GM19043 (cell line): ENCODE data around the gene CCDC197.

Source experiments
- ATAC-seq: cut with Tn5 transposase; IDR thresholded peaks from one replicate; pipeline ENCODE4 v1.9.1; 2021; ENCODE audit warnings: low read depth; ENCODE audit not compliant: unreplicated experiment

Gene CCDC197

DNA sequence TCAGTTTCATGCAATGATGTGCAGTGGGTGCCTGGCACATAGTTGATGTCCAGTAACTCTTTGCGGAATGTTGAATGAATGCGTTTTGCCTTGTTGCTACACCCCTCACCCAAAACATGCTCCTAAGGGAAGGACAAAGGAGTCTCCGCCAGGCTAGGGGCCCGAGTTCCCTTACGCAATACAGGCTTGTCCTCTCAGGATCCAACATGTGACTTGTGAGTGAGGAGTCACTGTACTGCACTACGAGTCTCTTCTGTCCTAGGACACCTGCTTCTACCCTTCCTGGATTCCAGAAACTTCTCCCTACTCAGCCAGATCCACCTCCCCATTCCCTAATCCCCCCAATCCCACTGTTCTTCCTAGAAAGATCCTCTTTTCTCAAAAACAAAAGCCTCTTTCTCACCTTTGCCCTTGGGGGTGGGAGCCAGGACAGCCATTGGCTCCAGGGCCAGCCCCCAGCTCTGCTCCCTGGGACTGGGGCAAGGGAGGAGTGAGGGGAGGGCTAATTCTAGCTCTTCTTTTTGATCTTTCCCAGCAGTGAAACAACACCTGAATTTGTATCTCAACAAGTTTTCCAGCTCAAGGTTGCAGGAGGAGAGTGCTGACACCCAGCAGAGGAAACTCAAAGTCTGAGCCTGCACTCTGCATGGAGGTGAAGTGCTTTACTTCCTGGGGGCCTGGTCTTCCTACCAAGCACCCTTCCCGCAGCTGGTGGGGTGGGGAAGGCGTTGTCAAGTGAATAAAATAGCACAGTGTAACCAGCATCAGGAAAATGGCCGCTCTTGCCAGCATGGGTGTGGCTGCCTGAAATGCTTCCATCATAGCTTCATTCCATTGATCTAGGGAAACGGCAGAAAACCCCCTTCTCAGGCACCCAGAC is 25.7 kb downstream of the CCDC197 start:
- no peak for ATAC-seq

DNA sequence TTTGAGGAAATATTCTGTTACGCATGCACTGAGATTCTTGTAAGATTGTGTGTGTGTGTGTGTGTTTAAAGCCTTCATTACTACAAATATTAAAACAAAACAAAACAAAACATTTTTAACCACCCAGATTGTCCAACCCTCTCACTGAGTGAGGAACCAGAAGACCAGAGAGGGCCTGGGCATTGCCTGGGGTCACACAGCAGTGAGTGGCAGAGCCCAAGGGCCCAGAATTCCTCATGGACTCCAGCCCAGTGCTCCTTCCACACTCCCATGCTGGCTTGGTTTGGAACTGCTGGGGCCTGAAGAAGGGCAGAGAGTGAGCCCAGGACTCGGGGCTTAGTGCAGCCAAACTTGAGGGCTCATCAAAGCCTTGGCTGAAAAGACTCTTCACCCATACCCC is 27.4 kb downstream of the CCDC197 start:
- ATAC-seq: no peak

DNA sequence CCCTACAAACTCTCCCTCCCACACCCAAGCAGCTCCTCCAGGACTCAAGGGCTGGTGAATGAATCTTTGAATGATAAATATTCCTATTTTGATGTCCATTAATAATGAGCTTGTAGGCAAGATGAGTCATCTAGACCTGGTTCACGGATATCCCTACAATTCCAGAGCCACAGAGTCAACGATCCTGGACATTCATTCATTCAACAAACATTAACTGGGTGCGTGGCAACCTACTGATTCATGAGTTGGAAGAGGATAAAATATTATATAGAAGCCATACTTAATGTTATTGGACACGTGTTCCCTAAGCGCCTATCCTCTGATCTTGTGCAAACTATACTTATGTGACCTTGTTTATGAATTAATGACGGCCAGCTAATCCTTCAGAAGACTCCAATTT is 28.6 kb downstream of the CCDC197 start:
- ATAC-seq: no peak

DNA sequence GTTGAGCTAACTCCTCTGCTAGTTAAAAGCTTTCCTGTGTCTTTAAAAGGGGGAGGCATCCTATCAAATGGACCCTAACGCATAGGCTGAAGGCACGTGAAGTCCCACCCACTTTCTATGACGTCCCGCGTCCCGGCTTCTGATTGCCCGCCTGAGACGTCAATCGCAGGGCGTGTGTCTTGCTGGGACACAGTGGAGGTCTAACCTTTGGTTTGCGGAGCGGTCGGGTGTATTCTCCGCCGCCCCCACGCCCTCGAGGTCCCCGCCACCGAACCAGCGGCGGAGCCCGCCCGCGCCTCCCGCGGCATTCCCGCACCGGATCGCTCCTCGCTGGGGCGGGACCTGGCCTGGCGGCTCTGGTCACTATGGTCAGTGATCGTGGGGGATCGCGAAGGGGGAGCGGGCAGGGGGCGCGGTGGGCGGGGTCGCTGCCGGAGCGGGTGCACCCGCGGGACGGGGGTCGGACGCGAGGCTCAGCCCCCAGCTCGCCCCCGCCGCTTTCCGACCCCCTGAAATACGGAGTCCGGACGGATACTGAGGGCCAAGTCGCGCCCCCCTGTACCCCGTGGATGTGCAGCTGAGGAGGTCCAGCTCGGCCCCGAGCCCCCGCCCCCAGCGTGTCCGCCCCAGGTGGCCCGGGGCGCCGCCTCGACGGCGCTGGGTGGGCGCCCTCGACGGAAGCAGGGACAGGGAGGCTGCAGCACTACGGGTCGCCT is 29.2 kb downstream of the CCDC197 start, which contains the start of gene OTUB2:
Gene OTUB2, plus strand, starts transcription at position 168 of the 716 bp plus-strand sequence. Its CDS starts 198 bp downstream, at position 366.
- peak; percentile 100 for ATAC-seq

DNA sequence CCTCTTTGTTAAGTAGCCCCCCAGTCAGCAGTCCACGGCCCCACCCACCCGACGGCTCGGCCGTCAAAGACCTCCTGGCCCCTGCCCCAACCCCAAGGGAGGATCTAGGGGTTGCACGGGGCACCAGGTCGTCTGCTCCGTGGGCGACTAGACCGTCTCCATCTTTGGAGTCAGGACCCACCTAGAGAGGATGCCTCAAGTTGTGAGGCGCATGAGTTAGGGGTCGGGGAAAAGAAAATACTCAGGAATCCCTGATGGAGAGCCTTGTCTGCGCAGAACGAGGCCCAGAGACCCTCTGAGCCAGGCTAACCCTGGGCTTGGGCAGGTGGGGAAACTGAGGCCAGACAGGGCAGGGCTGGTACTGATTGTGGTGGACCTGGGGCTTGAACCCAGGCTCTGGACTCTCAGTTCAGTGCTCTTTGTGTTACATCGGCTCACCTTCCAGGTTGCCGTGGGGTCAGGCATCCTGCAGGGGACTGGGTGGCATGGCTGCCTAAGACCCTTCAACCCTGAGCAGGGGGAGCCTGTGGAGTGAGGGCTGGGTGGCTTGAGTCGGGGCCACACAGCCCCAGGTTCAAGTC is 29.9 kb downstream of the CCDC197 start:
- ATAC-seq: no peak

DNA sequence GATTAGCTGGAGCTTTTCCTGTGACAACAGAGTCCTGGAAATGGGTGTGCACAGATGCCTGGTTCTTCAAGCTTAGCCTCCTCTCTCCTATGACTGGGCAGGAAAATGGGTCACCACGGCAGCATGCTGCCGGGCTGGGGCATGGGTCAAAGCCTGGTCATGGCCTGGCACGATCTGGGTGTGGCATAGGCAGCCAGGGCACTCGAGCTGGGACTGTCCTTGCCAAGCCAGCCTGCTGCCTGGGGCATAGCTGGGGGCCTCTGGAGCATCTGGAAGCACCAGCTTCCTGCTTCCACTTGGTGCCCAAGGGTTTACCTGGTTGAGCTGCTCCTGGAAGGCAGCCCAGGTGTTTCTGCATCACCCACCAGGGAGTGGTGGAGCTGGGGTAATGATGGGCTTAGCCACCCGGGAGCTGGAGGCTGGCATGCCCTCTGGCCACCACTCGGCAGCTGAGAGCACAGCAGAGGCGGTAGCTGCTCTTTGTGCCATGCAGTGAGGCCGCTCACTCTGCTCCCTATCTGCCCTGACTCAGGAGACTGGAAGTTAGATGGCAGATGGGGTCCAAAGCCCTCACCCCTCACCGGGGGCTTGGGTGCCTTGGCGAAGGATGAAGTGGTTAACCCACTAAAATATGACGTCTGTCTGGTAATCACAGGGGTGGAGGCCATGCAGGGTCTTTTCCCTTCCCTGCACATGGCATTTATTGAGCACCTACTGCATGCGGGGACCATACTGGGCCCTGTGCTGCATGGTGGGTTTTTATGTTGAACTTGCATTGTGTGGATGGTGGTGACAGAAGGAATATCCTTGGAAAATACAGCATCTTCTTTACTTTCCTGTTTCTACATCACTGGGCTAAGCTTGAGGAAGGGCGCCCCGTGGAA is 30.7 kb downstream of the CCDC197 start:
- ATAC-seq: no peak

DNA sequence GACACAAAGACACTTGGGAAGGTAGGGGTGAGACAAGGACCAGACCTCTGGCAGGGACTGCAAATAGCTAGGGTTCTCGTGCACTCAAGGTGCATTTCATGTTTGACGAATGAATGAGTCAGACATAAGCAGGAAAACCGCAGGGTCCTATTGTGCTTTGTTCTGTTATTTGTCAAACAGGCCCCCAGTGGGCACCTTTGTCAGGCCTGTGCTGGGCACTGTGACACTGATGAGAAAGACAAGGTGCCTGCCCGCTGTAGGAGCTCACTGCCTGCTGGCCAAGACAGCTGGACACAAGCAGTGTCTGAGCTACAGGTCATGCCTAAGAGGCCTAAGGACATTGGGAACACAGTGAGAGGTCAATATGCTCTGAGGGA is 31.3 kb downstream of the CCDC197 start:
- ATAC-seq: no peak

DNA sequence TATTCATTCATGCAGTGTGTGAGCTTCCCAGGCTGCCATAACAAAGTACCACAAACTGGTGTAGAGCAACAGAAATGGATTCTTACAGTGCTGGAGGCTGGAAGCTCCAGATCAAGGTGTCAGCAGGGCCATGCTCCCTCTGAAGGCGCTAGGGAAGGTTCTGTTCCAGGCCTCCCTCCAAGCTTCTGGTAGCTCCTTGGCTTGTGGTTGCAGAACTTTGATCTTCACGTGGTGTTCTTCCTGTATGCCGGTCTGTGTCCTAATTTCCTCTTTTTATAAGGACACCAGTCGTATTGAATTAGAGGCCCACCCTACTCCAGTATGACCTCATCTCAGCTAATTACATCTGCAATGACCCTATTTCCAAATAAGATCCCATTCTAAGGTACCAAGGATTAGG is 32.2 kb downstream of the CCDC197 start:
- ATAC-seq: no peak

DNA sequence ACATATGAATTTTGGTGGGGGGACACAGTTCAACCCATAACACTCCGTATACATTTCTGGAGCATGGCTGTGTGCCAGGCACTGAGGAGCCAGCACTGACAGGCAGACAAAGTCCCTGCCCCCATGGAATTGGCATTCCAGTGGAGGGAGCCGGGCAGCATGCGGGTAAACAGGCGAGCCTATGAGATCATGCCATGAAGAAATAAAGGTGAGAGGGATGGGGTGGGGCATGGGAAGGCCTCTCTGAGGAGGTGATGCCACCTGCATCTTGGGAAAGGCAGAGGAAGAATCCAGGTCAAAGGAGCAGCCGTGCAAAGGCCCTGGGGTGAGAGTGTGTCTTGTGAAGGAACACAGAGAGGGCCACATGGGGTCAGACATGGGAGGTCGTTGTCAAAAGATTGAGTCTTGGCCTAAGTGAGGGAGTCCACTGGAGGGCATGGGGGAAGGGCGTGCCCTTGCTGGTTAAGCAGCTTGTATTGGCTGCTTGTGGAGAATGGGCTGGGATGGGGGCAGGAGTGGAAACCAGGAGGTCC is 32.6 kb downstream of the CCDC197 start:
- no peak for ATAC-seq

DNA sequence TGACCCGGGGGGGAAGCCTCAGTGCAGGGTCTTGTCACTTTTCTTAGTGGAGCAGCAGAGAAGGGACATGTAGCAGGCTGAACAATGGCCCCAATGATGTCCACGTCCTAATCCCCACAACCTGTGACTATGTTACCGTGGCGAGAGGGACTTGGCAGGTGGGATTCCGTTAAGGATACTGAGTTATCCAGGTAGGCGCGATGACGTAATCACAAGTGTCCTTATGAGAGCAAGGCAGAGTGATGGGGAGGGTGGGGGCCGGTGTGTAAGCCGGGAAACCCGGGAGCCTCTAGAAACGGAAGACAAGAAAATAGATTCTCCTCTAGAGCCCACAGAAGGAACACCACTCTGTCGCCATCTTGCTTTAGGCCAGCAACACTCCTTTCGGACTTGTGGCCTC is 33.5 kb downstream of the CCDC197 start:
- no peak for ATAC-seq

DNA sequence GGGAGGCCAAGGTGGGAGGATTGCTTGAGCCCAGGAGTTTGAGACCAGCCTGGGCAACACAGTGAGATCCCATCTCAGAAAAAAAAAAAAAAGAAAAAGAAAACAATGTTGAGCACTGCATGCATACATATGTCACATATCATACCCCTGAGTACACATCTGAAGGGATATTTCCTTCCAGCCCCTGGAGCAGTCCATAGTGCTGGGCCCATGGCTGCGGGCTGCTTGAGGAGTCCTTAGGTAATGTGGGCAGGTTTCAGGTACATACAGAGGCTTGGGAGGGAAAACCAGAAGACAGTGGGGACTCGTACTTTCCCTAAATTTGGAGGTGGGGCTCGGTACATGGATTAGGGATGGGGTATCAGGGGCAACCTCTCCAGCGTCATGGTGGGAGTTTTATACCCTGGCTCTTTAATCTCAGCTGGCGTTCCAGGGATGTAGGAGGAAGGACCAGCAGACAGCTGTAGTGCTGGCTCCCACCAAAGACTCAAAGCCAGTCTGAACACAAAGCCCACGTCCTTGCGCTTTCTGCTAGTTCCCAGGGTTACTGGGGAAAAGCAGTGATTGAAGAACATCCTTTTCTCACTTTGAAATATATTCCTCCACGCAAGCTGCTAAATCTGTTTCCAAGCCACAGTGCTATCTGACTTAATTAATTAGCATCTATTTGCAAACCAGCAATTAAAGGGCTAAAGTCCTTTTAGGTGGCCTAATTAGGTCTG is 34.2 kb downstream of the CCDC197 start:
- no peak for ATAC-seq

DNA sequence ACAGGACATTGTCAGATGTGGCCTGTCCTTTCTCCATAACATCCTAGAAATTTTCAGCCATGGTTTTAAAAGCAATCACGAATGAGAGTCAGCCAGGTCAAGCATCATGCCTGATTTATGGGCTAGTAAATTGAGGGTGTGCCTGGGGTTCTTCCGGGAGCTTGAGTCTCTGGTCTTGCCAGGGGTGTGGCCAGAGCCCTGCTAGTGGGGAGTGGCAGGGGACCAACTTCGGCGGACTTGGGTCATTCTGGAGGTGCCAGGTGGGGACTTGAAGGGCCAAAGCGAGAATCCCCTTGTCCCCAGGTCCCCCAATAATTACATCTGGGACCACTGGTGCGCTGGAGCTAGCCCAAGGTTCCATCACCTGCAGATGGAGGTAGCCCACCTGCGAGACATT is 34.8 kb downstream of the CCDC197 start:
- no peak for ATAC-seq

DNA sequence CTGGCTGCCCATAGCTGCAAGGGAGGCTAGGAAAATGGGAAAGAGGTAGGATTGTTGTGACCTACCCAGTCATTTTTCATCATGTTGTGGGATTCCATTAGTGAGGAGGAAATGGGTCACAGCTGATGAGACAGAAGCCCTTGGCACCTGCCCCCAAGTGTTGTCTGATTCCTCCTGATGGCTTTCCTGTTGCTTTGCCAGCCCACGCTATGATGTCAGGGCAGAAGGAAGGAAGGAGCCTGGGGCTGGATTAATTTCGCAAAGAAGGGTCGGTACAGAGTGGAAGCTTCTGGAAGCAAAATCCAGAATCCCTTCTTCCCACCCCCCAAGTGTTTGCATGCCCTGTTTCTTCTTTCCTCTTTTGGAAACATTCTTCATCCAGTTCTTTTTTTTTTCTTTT is 37.8 kb downstream of the CCDC197 start:
- ATAC-seq: no peak

DNA sequence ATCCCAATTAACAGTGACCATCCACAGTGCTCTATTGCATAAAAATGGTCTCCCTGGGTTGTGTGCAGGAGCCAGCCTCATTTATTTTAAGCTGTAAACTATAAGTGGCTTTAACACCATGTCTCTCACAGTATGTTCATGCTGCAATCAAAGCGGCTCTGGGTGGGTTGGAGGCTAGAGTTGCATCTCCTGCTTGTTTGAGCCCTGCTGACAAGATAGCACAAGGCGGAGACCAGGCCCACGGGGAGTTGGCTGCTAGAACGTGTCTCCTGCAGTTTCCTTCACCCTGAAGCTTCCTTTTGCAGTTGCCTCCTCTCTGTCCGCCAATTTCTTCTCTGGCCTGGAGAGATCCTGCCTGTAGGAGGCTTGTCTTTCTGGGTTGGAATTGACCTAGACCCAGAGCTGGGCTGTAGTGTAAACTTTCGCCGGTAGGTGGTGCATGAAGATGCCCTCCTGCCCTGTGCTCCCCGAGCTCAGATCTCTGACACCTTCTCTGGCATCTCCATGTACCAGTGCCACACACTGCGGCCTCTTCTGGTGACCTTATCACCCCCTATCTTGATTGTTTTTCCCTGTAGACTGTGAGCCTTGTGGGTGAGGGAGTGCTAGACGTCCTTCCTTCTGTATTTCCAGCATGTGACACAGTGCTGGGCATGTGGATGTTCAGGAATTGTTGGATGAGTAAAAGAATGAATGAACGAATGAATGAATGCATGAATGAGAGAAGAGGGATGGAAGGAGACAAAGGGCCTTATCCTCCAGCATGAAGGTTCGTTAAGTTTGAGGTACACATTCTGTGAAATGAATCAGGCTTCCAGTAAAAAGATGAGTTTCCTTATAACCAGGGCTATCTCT is 39.4 kb downstream of the CCDC197 start:
- ATAC-seq: peak; percentile 83

DNA sequence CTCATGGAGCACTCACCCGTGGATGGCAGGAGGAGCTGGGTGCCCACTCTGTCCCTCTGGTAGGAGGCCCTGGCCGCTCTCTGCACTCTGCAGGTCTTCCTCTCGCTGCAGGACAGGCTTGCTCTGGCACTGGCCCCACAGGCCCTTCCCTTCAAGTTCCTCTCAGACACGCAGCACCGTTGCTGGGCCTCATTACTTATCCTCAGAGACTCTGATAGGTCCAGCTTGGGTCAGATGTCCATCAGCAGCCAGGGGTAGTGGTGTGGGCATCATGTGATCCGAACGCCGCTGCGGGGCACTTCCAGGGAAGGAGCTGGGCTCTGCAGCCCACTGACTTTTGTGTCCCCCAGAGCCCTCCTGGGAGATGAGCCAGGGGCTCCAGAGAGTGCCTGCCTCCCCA is 40.9 kb downstream of the CCDC197 start:
- no peak for ATAC-seq

DNA sequence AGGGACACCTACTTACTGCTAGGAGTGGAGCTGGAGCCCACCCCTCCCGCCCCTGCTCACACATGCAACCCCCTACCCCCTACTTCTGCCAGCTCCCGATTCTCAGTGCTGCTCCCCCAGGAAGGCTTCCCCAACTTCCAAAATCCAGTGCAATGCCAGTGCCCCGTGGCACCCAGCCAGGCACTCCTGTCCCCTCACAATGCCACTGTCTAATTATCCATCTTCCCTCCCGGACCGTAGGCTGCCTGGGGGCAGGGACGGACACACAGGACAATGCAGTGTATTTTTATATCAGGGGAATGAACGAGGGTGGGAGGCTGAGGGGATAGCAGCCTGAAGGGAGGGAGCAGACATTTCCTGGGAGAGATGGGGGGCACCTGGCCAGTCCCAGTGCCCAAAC is 41.4 kb downstream of the CCDC197 start:
- ATAC-seq: no peak

DNA sequence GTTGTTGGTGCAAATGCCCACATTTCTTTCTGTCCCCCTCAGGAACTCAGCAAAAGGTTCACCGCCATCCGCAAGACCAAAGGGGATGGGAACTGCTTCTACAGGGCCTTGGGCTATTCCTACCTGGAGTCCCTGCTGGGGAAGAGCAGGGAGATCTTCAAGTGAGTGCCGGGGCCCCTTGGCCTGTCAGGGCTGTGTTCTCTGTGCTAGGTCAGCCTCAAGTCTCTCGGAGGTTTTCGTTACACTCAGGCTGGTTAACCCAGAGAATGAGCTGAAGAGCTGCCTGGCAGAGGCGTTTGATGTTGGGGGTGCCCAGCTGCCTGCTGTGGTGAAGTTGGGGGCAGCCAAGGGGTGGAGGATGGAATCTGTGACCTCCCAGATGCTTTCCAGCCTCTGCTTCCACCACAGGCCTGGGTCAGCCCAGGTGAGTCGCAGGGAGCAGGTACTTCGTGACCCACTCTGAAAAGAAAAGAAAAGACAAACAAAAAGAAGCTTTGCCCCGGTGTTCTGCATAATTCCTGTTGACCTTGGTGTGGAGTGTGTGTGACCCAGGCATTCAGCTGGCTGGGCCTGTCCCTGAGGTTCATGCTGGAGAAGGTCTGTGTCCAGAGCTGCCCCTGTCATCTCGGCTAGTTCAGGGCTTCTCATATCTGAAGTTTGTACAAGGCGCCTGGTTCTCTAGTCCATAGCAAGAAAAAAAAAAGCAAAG is 42.0 kb downstream of the CCDC197 start:
- ATAC-seq: no peak

DNA sequence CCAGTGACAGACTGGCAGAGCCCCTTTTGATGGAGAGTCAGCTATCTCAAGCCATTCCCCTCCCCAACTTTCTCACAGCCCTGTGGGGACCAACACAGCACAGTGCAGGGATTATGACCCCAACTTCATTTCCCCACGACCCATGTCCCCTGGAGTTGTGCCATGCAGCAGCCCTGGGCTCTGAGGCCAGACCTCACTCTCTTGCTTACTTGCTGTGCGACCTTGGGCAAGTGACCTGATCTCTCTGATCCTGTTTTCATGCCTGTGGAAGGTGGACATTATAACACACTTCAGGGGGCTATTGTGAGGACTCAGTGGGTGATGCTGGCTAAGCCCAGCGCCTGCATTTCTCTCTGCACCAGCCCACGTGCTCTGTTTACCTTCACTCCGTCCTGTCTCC is 43.1 kb downstream of the CCDC197 start:
- no peak for ATAC-seq
